Measurements from ENCODE around the gene HECTD4.

DNA sequence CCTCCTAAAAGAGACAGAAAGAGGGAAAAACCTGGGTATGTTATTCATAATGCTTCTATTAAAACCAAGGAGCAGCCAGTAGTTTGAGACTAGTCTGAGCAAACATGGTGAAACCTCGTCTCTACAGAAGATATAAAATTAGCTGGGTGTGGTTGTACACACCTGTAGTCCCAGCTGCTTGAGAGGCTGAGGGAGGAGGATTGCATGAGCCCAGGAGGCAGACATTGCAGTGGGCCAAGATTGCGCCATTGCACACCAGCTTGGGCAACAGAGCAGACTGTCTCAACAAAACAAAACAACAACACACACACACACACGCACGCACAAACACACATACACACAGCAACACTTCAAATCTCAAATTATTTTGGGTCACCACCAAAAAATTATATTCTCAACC is 27.8 kb downstream of the HECTD4 start:
- TF ChIP-seq POLR2A (IDR thresholded peaks at IDR 0.05): no peak
- TF ChIP-seq, protein P1, sequence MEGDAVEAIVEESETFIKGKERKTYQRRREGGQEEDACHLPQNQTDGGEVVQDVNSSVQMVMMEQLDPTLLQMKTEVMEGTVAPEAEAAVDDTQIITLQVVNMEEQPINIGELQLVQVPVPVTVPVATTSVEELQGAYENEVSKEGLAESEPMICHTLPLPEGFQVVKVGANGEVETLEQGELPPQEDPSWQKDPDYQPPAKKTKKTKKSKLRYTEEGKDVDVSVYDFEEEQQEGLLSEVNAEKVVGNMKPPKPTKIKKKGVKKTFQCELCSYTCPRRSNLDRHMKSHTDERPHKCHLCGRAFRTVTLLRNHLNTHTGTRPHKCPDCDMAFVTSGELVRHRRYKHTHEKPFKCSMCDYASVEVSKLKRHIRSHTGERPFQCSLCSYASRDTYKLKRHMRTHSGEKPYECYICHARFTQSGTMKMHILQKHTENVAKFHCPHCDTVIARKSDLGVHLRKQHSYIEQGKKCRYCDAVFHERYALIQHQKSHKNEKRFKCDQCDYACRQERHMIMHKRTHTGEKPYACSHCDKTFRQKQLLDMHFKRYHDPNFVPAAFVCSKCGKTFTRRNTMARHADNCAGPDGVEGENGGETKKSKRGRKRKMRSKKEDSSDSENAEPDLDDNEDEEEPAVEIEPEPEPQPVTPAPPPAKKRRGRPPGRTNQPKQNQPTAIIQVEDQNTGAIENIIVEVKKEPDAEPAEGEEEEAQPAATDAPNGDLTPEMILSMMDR (IDR thresholded peaks at IDR 0.05): no peak

Measured in body of pancreas (tissue), 4 donors.